Left renal pelvis (tissue), 4 donors: Measurements from ENCODE around the gene PRICKLE2. TPM values are rescaled to one million over a fixed set of nuclear protein-coding genes. Genes with fewer than 3 reads are reported as not detected.

Experiments
- DNase-seq, 4 donors: peaks; one replicate each; pipeline ENCODE4 v3.0.0-alpha.2; 2013; ENCODE audit warnings: low read depth in 4 of 4, low spot score in 3 of 4
- polyA plus RNA-seq, 4 donors: library from polyadenylated mRNA; unstranded; fragments of 120-200 nt; gene quantifications; one replicate each; pipeline ENCODE4 v1.2.1, GENCODE V29; 2013; ENCODE audit not compliant: insufficient read length in 4 of 4

Gene PRICKLE2
- polyA plus RNA-seq, 4 donors = 19.3 to 20.8 (median 20.0) TPM

GRCh38 chr3:64081235-64081630, 144.0 kb downstream of the PRICKLE2 start:
- no peak for DNase-seq

GRCh38 chr3:64080616-64081234, 144.5 kb downstream of the PRICKLE2 start:
- no peak for DNase-seq

DNA sequence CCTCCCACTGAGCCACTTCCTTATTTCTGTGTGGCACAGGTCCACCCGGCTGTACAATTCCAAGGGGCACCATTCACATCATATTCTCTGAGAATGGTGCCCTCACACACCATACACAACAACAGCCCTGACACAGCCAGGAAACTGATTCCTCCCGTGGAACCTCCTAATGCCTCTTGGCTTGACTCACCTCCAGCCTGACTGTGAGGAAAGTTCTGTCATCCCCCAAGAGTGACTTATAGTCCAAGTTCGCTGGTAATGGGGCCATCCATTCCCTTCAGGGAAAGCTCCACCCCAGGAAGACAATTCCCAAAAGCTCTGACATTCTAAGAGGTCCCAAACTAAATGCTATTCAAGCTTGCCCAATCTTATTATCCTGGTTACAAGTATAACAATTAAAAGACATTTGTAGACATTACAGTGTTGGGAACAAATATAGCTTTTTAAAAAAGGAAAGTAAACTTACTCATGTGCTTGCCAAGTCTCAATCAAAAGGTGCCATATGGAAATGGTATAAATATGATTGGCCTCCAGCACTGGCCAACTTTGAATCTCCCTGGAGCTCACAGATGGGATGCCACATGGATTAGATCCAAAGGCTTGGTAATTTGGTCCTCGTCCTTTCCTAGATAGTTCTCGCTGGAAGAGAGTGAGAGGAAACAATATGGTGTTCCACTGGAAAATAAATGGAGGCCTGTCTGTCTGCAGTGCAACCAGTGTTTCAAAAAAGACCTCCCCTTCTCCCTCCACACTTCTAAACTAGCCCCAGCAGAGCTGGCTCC, 145.7 kb downstream of the PRICKLE2 start:
- no peak for DNase-seq

DNA sequence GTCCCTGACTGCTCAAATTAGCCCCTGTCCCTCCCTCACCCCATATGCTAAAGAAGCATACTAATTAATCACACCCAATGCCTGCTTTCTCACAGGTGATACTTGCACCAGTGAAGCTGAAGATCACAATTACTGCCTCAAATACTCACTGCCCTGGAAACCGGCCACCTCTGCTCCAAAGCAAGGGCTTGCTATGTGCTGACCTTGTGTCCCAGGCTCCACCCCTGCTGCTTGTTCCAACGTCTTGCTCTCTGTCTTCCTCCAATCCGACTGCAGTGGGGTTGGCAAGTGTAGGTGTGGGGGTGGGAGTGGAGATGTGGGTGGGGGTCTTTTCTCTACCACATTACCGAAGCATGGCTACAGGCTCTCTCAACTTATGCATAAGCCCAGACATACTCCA, 146.3 kb downstream of the PRICKLE2 start:
- DNase-seq = no peak

GRCh38 chr3:64074895-64075679, 150.2 kb downstream of the PRICKLE2 start:
- no peak for DNase-seq

DNA sequence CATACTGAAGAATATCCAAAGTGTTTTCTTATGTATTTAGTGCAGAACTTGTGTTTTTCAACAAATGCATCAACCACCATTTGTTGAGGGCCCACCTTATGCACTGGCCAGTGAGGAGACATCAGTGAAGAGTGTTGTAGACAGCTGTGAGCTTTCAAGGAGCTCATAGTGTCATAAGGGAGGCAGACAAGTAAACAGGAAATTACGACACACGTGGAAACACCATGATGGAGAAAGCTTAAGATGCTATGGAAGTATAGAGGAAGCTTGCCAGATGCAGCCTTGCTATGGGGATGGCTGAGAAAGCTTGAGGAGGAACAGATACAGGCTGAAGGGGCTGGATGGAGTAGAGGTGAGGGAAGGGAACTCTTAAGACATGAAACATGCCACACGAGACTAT, 151.2 kb downstream of the PRICKLE2 start:
- DNase-seq = no peak

- DNase-seq = no peak
Observed at GRCh38 chr3:64073158-64073761, 152.0 kb downstream of the PRICKLE2 start.

GRCh38 chr3:64072126-64072525, 153.1 kb downstream of the PRICKLE2 start:
- DNase-seq = no peak

GRCh38 chr3:64070704-64071103, 154.6 kb downstream of the PRICKLE2 start:
- DNase-seq = no peak

GRCh38 chr3:64067506-64068346, 157.5 kb downstream of the PRICKLE2 start:
- no peak for DNase-seq

DNA sequence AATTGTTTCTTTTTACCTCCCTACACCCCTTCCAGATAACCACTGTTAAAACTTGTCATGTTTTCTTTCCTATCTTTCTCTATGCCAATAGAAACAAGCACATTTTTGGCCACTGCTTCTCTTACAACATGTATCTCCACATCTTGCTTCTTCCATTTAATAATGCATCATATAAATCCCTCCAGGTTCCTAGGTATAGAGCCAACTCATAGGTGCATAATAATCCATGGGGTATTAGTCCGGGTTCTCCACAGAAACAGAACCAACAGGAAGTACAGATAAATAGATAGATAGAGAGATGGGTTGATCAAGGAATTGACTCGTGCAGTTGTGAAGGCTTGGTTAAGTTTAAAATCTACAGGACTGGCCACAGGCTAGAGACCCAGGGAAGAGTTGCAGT, 160.5 kb downstream of the PRICKLE2 start:
- DNase-seq = no peak

DNA sequence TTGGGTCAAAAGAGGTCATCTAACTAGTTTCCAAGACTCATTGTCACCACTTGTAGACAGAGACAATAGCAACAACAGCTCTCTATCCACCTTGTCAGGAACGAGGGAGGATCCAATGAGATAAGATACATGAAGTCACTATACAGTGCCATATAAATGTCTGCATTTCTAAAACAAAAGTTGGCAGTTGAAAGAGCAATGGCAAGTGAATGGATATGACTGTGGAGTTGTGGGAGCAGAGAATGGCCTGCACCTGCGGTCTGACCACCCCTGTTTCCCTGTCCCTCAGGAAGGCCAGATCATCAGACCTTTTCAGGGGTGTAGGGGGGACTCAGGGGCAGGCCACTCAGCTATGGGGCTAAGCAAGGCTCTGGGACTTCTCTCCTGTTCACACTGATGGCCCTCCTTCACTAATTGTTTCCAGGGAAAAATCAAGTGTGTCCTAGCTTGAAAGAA, 161.3 kb downstream of the PRICKLE2 start:
- no peak for DNase-seq

- no peak for DNase-seq
Observed at GRCh38 chr3:64063207-64063982, 161.9 kb downstream of the PRICKLE2 start.

DNA sequence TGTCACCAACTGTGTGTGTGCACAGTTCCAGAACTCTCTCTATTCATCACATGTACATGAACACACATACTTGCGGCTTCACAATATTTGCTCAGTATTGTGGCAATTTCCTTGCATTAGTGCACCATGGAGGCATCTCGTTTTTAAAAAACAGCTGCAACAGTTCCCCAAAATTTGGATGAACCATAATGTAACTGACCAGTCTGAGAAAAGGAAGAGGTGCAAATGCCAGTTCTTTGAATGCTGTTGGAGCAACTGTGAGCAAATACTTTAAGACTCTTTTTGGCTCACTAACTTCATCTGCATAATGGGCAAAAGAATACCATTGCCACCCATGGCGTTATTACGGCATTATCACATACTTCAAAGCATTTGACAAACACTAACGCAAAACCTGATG, 163.6 kb downstream of the PRICKLE2 start:
- DNase-seq = no peak

- DNase-seq = no peak
Observed at GRCh38 chr3:64059484-64060175, 165.6 kb downstream of the PRICKLE2 start.

GRCh38 chr3:64058566-64058965, 166.7 kb downstream of the PRICKLE2 start:
- DNase-seq = no peak

GRCh38 chr3:64057231-64057630, 168.0 kb downstream of the PRICKLE2 start:
- no peak for DNase-seq

DNA sequence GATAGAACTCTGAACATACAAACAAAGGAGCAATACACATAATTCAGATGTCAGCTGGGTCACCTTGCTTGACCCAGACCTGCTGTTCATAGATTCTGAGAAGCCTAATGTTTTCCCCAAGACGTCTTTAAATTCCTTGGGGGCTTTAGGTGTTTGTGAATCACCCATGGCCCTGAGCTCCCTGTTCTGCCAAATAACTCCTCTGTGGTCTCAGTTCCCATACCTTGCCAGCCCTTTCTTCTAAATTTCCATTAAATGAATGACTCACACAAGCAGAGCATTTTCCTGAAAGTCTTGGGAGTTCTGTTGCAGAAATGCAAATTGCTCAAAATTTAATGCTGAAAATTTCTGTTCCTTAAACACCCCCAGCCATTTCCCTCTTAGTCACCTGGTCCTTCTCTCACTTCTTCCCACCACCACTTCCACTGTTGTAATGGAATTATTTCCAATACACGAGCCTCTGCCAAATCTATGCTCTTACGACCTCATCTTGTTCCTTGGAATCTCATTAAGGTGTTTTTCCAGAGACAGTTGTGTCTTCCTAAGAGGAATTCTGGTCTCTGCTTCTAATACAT, 168.6 kb downstream of the PRICKLE2 start:
- DNase-seq = no peak
